ENCODE data around the gene CCDC88B. TPM values are rescaled to one million over a fixed set of nuclear protein-coding genes. Genes with fewer than 3 reads are reported as not detected.

Gene CCDC88B
- total RNA-seq, 2 donors from 2014 or later: 15.0 to 52.2 TPM

DNA sequence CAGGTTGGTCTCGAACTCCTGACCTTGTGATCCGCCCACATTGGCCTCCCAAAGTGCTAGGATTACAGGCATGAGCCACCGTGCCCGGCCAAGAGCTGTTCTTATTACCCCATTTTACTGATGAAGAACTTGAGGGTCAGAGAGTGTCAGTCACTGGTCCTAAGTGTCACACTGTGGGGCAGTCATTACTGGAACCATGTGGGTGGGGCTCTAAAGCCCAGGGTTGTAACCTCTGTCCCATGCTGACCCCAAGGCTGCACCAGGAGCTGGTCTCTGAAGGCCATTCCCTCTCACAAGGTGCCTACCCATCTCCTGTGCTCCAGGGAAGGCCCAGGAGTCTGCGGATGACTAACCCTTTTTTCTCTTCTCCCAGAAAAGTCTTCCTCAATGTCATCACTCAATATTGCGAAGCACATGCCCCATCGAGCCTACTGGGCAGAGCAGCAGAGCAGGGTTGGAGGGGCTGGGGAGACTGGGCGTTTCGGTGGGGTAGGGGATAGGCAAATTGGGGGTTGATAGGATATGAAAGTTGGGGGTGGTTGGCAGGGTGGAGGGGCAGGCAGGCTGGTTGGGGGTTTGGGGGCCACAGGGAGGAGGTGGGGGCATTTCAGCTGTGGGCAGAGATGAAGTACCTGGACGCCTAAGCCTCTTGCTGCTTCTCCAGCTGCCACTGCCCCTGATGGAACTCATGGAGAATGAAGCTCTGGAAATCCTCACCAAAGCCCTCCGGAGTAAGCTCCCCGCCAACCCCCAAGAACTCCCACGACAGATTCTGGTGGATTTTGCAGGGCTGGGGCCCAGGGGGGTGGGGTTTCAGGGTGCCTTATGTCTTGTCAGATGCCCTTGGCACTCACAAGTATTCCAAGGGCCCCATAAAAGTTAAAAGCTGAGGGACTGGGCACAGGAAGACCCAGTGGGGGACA lies 36.6 kb upstream of the CCDC88B start:
- H3K9ac ChIP-seq (ENCODE audit: low read depth in 2 of 2, low read length in 2 of 2): peak overlapping the region; percentile 58 to 89
- H3K27ac ChIP-seq: peak overlapping the region; percentile 99
- H3K4me1 ChIP-seq: peaks cover 32% of the 10 kb centered on the region
- intact Hi-C loops (cut with DNase I): loop anchor here (2.0 to 5.0 kb wide), 2 partner anchors 35 to 101 kb away; no protein-coding TSS in a partner anchor
- no peaks in the 10 kb centered on the region for H3K9me3 ChIP-seq
- no peak for DNase-seq
- no peaks in the 10 kb centered on the region for H3K36me3 ChIP-seq
- no peak overlapping the region for H3K4me3 ChIP-seq
- H3K27me3 ChIP-seq: peaks cover 19% of the 10 kb centered on the region
- TF ChIP-seq, protein P1, sequence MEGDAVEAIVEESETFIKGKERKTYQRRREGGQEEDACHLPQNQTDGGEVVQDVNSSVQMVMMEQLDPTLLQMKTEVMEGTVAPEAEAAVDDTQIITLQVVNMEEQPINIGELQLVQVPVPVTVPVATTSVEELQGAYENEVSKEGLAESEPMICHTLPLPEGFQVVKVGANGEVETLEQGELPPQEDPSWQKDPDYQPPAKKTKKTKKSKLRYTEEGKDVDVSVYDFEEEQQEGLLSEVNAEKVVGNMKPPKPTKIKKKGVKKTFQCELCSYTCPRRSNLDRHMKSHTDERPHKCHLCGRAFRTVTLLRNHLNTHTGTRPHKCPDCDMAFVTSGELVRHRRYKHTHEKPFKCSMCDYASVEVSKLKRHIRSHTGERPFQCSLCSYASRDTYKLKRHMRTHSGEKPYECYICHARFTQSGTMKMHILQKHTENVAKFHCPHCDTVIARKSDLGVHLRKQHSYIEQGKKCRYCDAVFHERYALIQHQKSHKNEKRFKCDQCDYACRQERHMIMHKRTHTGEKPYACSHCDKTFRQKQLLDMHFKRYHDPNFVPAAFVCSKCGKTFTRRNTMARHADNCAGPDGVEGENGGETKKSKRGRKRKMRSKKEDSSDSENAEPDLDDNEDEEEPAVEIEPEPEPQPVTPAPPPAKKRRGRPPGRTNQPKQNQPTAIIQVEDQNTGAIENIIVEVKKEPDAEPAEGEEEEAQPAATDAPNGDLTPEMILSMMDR (IDR thresholded peaks at IDR 0.05): no peak

DNA sequence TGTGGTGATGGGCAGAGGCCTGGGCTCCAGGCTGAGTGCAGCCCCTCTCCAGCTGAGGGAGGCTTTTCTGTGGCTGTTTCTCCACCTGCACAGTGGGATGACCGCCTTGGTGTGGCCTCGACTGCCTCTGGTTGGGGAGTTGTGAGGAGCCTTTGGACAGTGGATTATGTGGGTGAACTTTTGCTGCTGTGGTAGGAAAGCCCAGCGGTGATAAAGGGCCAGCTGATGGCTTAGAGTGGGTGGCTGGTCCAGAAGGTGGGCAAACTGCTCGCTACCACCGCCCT lies 36.0 kb upstream of the CCDC88B start:
- peak overlapping the region; percentile 45 for H3K4me3 ChIP-seq
- TF ChIP-seq, protein P1 (IDR thresholded peaks at IDR 0.05): no peak
- H3K27me3 ChIP-seq: peaks cover 13% of the 10 kb centered on the region
- no peaks in the 10 kb centered on the region for H3K9me3 ChIP-seq
- peak overlapping the region; percentile 99 for H3K27ac ChIP-seq
- H3K36me3 ChIP-seq: no peaks in the 10 kb centered on the region
- DNase-seq: no peak
- intact Hi-C loops (cut with DNase I): loop anchor here (5.0 kb wide), 1 partner anchor 102 kb away; no protein-coding TSS in a partner anchor
- peak overlapping the region; percentile 58 to 89 for H3K9ac ChIP-seq (ENCODE audit: low read depth in 2 of 2, low read length in 2 of 2)
- H3K4me1 ChIP-seq: peaks cover 32% of the 10 kb centered on the region

DNA sequence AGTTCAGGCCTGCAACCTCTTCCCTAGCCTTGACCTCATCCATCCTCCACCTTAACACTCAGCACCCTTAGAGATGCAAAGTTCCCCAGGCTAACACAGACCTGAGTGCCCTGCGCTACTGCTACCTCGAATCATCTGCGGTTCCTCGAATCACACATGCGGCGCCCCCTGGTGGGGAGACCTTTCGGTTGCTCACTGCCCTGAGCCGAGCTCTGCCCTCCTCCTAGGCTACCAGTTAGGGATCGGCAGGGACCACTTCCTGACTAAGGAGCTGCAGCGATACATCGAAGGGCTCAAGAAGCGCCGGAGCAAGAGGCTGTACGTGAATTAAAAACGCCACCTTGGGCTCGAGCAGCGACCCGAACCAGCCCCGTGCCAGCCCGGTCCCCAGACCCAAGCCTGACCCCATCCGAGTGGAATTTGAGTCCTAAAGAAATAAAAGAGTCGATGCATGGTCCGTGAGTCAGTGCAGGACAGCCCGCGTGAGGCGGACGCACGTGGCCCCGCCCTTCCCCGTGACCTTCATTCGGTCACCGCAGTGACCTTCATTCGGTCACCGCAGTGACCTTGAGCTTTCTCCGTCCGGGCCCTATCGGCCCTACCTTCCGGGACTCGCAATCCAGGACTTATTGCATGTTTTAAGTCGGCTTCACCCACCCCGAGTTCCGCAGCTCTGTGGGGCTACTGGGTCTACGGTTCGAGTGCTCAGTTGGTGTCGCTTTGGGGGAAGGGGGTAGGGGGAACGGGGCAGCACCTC lies 35.5 kb upstream of the CCDC88B start:
- Histone ChIP-seq H3K9ac (ENCODE audit: low read depth in 2 of 2, low read length in 2 of 2) (peak overlapping the region; percentile 58 to 89), H3K4me1 (peaks cover 28% of the 10 kb centered on the region), H3K27ac (peak overlapping the region; percentile 99), H3K36me3 (no peaks in the 10 kb centered on the region), H3K9me3 (no peaks in the 10 kb centered on the region), H3K4me3 (peak overlapping the region; percentile 45), H3K27me3 (peaks cover 8% of the 10 kb centered on the region)
- peak; percentile 97 for DNase-seq
- TF ChIP-seq, protein P1 (IDR thresholded peaks at IDR 0.05): peak; percentile 84
- intact Hi-C loops (cut with DNase I): loop anchor here (5.0 kb wide), 1 partner anchor 102 kb away; no protein-coding TSS in a partner anchor

DNA sequence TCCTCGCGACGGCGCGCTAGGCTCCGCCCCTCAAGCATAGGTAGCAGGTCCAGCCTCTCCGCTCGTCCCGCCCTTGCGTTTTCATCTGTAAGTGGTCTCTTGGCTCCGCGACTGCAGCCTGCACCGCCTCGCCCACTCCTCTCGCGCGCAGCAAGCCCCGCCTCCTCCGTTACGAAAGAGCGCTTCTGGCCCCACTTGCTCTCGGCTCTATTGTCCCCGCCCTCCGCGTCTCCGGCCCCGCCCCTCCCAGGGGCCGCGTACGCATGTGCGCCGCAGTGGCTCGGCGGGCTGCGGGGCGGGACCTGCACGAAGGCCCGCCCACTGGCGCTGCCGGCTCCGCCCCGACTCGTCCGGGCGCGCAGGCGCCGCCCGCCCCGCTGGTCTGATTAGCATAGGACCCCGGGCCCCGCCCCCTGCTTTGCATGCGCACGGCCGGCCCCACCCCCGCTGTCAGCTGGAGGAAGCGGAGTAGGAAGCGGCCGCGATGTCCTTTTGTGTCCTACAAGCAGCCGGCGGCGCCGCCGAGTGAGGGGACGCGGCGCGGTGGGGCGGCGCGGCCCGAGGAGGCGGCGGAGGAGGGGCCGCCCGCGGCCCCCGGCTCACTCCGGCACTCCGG lies 34.8 kb upstream of the CCDC88B start, which contains the start of gene ESRRA:
ESRRA (plus strand) TSS at position 450 of the 616 bp plus-strand sequence. CDS start 1,656 bp downstream, outside the sequence.
- intact Hi-C loops (cut with DNase I): no loop called here
- H3K4me1 ChIP-seq: peaks cover 21% of the 10 kb centered on the region
- TF ChIP-seq, protein P1 (IDR thresholded peaks at IDR 0.05): no peak
- H3K4me3 ChIP-seq: peak within 1 kb of the TSS; percentile 61
- peaks cover 1% of the 10 kb centered on the region for H3K27me3 ChIP-seq
- H3K27ac ChIP-seq: peak within 1 kb of the TSS; percentile 99
- DNase-seq: peak; percentile 100
- H3K9ac ChIP-seq (ENCODE audit: low read depth in 2 of 2, low read length in 2 of 2): peak within 1 kb of the TSS; percentile 65 to 98
- H3K9me3 ChIP-seq: no peaks in the 10 kb centered on the region
- H3K36me3 ChIP-seq: no peaks in the 10 kb centered on the region

Measured in colonic mucosa (tissue), 4 donors.